NT2/D1 (cell line): ENCODE data around the gene NUAK1.

Experiments used
- SUZ12 ChIP-seq: IDR thresholded peaks from 2 replicates; pipeline ENCODE4 v1.6.1; 2011; ENCODE audit not compliant: insufficient read length, insufficient read depth; ENCODE audit errors: extremely low read depth
- YY1 ChIP-seq: IDR thresholded peaks from 2 replicates; pipeline ENCODE4 v1.6.1; 2011; ENCODE audit not compliant: insufficient read length, insufficient read depth
- ZNF274 ChIP-seq: IDR thresholded peaks from 2 replicates; pipeline ENCODE4 v1.6.1; 2011; ENCODE audit warnings: mild to moderate bottlenecking, low read depth, low read length

- no peak for TF ChIP-seq SUZ12
- TF ChIP-seq ZNF274 = no peak
- TF ChIP-seq YY1 = no peak
These were observed 1.0 kb downstream of the NUAK1 start for GRCh38 chr12:106137530-106138356.
